Osteoblast (primary cell): ENCODE measurements around the gene KRTAP1-4. TPM values are rescaled to one million over a fixed set of nuclear protein-coding genes. Genes with fewer than 3 reads are reported as not detected.

Experiments used
- DNase-seq: peaks from one replicate; pipeline ENCODE4 v3.0.0; 2011; ENCODE audit warnings: low spot score, mixed read lengths; ENCODE audit not compliant: insufficient read length; ENCODE audit errors: missing footprints
- H2AFZ ChIP-seq: 2 replicates; pipeline ENCODE4 v1.6.0; 2011; ENCODE audit warnings: mild to moderate bottlenecking, low read length
- H3K27ac ChIP-seq: 2 replicates; pipeline ENCODE4 v1.5.1; 2011; ENCODE audit warnings: mild to moderate bottlenecking, low read depth, low read length, moderate library complexity
- H3K27me3 ChIP-seq: 2 replicates; pipeline ENCODE4 v1.6.0; 2012; ENCODE audit warnings: mild to moderate bottlenecking, control low read depth, inconsistent platforms, low read length, moderate library complexity; ENCODE audit not compliant: insufficient read depth
- H3K36me3 ChIP-seq: 2 replicates; pipeline ENCODE4 v1.5.1; 2011; ENCODE audit warnings: mild to moderate bottlenecking, low read length, control low read depth, moderate library complexity; ENCODE audit not compliant: insufficient read depth
- H3K4me1 ChIP-seq: 2 replicates; pipeline ENCODE4 v1.5.1; 2011; ENCODE audit warnings: mild to moderate bottlenecking, low read length, control low read depth, moderate library complexity; ENCODE audit not compliant: insufficient read depth
- H3K4me2 ChIP-seq: 2 replicates; pipeline ENCODE4 v1.6.0; 2011; ENCODE audit warnings: mild to moderate bottlenecking, low read length; ENCODE audit not compliant: insufficient read depth
- H3K4me3 ChIP-seq: fragments of 200-600 bp; sonication (generic); 3 replicates; pipeline ENCODE4 v1.5.1; 2012; ENCODE audit warnings: mild to moderate bottlenecking, low read length, inconsistent platforms; ENCODE audit not compliant: insufficient read depth
- H3K79me2 ChIP-seq: 2 replicates; pipeline ENCODE4 v1.6.0; 2012; ENCODE audit warnings: mild to moderate bottlenecking, low read length, control low read depth, inconsistent platforms; ENCODE audit not compliant: insufficient read depth
- H3K9me3 ChIP-seq: 2 replicates; pipeline ENCODE4 v1.5.1; 2011; ENCODE audit warnings: low read depth, low read length, control low read depth
- H4K20me1 ChIP-seq: 2 replicates; pipeline ENCODE4 v1.6.0; 2012; ENCODE audit warnings: mild to moderate bottlenecking, low read length, control low read depth; ENCODE audit not compliant: insufficient read depth
- total RNA-seq: library from RNA; depleted of rRNA; stranded (reverse); fragments of >200 nt; gene quantifications from 2 replicates; pipeline ENCODE4 v1.2.3, GENCODE V29; 2012
- TF ChIP-seq, protein P1 (sequence below): IDR thresholded peaks from 2 replicates; pipeline ENCODE4 v1.5.1; 2011; ENCODE audit warnings: mild to moderate bottlenecking, low read depth, low read length, moderate library complexity; ENCODE audit errors: extremely low read depth

KRTAP1-4 gene
- total RNA-seq, 1 donor: not detected

- Histone ChIP-seq H3K9me3 (no peaks in the 10 kb centered on the region), H3K79me2 (no peaks in the 10 kb centered on the region), H3K27me3 (no peaks in the 10 kb centered on the region), H3K36me3 (no peaks in the 10 kb centered on the region), H4K20me1 (no peaks in the 10 kb centered on the region), H3K4me3 (no peak overlapping the region), H3K4me1 (no peaks in the 10 kb centered on the region), H3K27ac (no peak overlapping the region), H3K4me2 (no peak overlapping the region), H2AFZ (no peak overlapping the region)
- TF ChIP-seq, protein P1, sequence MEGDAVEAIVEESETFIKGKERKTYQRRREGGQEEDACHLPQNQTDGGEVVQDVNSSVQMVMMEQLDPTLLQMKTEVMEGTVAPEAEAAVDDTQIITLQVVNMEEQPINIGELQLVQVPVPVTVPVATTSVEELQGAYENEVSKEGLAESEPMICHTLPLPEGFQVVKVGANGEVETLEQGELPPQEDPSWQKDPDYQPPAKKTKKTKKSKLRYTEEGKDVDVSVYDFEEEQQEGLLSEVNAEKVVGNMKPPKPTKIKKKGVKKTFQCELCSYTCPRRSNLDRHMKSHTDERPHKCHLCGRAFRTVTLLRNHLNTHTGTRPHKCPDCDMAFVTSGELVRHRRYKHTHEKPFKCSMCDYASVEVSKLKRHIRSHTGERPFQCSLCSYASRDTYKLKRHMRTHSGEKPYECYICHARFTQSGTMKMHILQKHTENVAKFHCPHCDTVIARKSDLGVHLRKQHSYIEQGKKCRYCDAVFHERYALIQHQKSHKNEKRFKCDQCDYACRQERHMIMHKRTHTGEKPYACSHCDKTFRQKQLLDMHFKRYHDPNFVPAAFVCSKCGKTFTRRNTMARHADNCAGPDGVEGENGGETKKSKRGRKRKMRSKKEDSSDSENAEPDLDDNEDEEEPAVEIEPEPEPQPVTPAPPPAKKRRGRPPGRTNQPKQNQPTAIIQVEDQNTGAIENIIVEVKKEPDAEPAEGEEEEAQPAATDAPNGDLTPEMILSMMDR: no peak
- DNase-seq: no peak
Observed at GRCh38 chr17:41009936-41010335, 20.1 kb downstream of the KRTAP1-4 start.

GRCh38 chr17:41009301-41009760 lies 20.7 kb downstream of the KRTAP1-4 start:
- no peak overlapping the region for H2AFZ ChIP-seq
- no peak overlapping the region for H3K4me2 ChIP-seq
- TF ChIP-seq, protein P1: no peak

DNA sequence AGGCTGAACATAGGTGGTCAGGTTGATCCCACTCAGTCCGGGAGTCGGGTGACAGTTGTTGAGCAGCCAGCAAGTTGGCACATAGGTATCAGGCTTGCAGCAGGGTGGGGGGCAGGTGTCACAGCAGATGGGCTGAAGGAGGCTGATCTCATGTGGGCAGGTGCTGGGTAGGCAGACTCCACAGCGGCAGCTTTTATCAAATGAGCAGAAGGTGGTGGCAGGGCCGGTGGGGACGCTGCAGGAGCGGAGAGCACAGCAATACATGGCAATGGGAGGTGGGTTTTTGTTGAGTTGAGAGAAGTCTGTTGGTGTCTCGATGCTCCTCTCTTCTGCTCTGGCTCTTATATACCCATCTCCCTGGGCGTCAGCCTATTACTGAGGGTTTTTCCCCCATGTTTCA lies 21.2 kb downstream of the KRTAP1-4 start, which contains the start of gene KRTAP3-1:
Gene KRTAP3-1 (minus strand): TSS at position 318 of the 400 bp plus-strand sequence. CDS start 54 bp downstream, at position 264.
- Histone ChIP-seq H3K79me2 (no peaks in the 10 kb centered on the region), H3K4me2 (no peak within 1 kb of the TSS), H3K4me1 (no peaks in the 10 kb centered on the region), H3K36me3 (no peaks in the 10 kb centered on the region), H3K27me3 (no peaks in the 10 kb centered on the region), H3K4me3 (no peak within 1 kb of the TSS), H3K27ac (no peak within 1 kb of the TSS), H2AFZ (no peak within 1 kb of the TSS), H3K9me3 (no peaks in the 10 kb centered on the region), H4K20me1 (no peaks in the 10 kb centered on the region)
- TF ChIP-seq, protein P1: no peak
- no peak for DNase-seq

More at GRCh38 chr17:41009301-41009760, 20.7 kb downstream of the KRTAP1-4 start:
- Histone ChIP-seq H3K4me1 (no peaks in the 10 kb centered on the region), H3K27ac (no peak overlapping the region), H3K9me3 (no peaks in the 10 kb centered on the region), H3K36me3 (no peaks in the 10 kb centered on the region), H3K79me2 (no peaks in the 10 kb centered on the region), H3K27me3 (no peaks in the 10 kb centered on the region), H4K20me1 (no peaks in the 10 kb centered on the region), H3K4me3 (no peak overlapping the region)
- DNase-seq: no peak

DNA sequence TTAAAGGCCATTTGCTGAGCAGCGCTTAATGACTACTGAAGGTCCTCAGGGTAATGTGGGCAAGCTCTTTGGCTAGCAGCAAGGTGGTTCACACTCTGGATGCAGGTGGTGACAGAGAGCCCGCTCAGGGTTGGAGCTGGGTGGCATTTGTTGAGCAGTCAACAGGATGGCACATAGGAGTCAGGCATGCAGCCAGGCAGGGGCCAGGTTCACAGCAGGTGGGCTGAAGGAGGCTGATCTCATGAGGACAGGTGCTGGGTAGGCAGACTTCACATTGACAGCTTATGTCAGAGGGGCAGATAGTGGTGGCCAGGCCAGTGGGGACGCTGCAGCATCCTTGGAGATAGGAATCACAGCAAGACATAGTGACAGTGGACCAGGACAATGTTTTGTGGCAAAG lies 25.6 kb downstream of the KRTAP1-4 start:
- Histone ChIP-seq H3K27me3 (no peaks in the 10 kb centered on the region), H3K79me2 (no peaks in the 10 kb centered on the region), H3K27ac (no peak overlapping the region), H3K4me1 (peaks cover 6% of the 10 kb centered on the region), H4K20me1 (no peaks in the 10 kb centered on the region), H2AFZ (no peak overlapping the region), H3K9me3 (no peaks in the 10 kb centered on the region), H3K4me3 (no peak overlapping the region), H3K4me2 (no peak overlapping the region), H3K36me3 (no peaks in the 10 kb centered on the region)
- no peak for DNase-seq
- TF ChIP-seq, protein P1: no peak
